ENCODE results near the gene ARHGEF40. TPM values are rescaled to one million over a fixed set of nuclear protein-coding genes. Genes with fewer than 3 reads are reported as not detected.

ARHGEF40 gene
- total RNA-seq, 1 experiment from 2014 or later: 71.4 TPM

DNA sequence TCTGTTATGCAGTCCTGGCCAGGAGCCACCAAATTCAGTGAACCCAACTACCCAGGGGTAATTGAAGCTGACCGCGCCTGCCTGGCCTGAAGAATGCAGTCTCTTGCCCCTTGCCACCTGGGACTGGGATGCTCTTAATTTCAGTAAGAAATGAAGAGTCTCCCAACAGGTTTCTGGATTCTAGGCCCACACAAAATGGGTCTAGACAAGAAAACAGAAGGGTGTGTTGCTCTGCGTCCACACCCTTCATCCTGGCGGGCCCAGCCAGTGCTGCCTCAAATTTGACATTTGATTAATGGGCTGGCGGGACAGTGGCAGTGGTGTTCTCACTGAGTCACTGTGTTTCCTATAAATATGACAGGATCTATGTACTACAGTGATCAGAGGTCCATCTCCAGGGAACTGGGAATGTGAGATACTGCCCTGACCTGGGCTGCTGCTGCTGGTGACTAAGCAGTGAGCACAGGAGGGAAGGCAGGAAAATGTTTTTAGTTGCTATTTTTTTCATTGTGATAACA lies 37.2 kb downstream of the ARHGEF40 start:
- Mint-ChIP-seq H3K27ac (peak overlapping the region in 1 of 3 experiments; percentile 81; a peak in 2 of 7 replicates), H3K9me3 (no peaks in the 10 kb centered on the region), H3K4me3 (peak overlapping the region in 1 of 2 experiments; percentile 30; a peak in 1 of 5 replicates), H3K36me3 (ENCODE audit: insufficient read depth in 1 of 3, low read depth in 3 of 3) (no peaks in the 10 kb centered on the region), H3K27me3 (ENCODE audit: low read depth) (no peaks in the 10 kb centered on the region; the same call in 1 of the 2 replicates), H3K4me1 (peaks cover 44 to 57% of the 10 kb centered on the region in 2 experiments)
- H4K5ac ChIP-seq (ENCODE audit: insufficient read length, low read depth, low read length): no peak overlapping the region
- H3K79me1 ChIP-seq (ENCODE audit: insufficient read depth, low read depth, low read length, poor library complexity, severe bottlenecking): no peaks in the 10 kb centered on the region
- no peak overlapping the region for H2AK5ac ChIP-seq (ENCODE audit: insufficient read length, low read length)
- H3K27ac ChIP-seq (ENCODE audit: insufficient read length, low read depth, low read length): no peak overlapping the region
- no peak for DNase-seq
- peak overlapping the region; percentile 37 for H3K18ac ChIP-seq (ENCODE audit: insufficient read length, low read depth, low read length)
- no peak overlapping the region for H3T11ph ChIP-seq (ENCODE audit: low read length)
- H3K9ac ChIP-seq (ENCODE audit: extremely low read depth, insufficient read length, low read length): no peak overlapping the region
- no peak overlapping the region for H2BK20ac ChIP-seq (ENCODE audit: low read depth, low read length, poor library complexity, severe bottlenecking)
- H3K56ac ChIP-seq (ENCODE audit: insufficient read length, low read depth, low read length): no peak overlapping the region
- H3K23ac ChIP-seq (ENCODE audit: insufficient read length, low read depth, low read length): no peak overlapping the region
- H2AFZ ChIP-seq (ENCODE audit: low read length): no peak overlapping the region
- H2BK15ac ChIP-seq (ENCODE audit: low read depth, low read length): no peak overlapping the region
- no peaks in the 10 kb centered on the region; the same call in 1 of the 2 replicates for H3K79me2 ChIP-seq (ENCODE audit: insufficient read depth, low read length)
- H3K14ac ChIP-seq (ENCODE audit: insufficient read depth, low read length): no peak overlapping the region
- peaks cover 7% of the 10 kb centered on the region; the same call in 1 of the 2 replicates for H3K4me1 ChIP-seq (ENCODE audit: insufficient read depth, low read length)
- H3K27me3 ChIP-seq (ENCODE audit: insufficient read depth, low read length): no peaks in the 10 kb centered on the region
- H3K4me2 ChIP-seq (ENCODE audit: insufficient read depth, insufficient read length, low read length): no peak overlapping the region
- H4K20me1 ChIP-seq (ENCODE audit: control insufficient read depth, insufficient read depth, insufficient read length): no peaks in the 10 kb centered on the region
- TF ChIP-seq, protein P1, sequence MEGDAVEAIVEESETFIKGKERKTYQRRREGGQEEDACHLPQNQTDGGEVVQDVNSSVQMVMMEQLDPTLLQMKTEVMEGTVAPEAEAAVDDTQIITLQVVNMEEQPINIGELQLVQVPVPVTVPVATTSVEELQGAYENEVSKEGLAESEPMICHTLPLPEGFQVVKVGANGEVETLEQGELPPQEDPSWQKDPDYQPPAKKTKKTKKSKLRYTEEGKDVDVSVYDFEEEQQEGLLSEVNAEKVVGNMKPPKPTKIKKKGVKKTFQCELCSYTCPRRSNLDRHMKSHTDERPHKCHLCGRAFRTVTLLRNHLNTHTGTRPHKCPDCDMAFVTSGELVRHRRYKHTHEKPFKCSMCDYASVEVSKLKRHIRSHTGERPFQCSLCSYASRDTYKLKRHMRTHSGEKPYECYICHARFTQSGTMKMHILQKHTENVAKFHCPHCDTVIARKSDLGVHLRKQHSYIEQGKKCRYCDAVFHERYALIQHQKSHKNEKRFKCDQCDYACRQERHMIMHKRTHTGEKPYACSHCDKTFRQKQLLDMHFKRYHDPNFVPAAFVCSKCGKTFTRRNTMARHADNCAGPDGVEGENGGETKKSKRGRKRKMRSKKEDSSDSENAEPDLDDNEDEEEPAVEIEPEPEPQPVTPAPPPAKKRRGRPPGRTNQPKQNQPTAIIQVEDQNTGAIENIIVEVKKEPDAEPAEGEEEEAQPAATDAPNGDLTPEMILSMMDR (conservative IDR thresholded peaks at IDR 0.05): no peak
- H2BK12ac ChIP-seq (ENCODE audit: insufficient read length, low read depth, low read length): no peak overlapping the region
- H3K4ac ChIP-seq (ENCODE audit: low read depth, low read length): no peak overlapping the region
- peaks cover 18% of the 10 kb centered on the region for H3K23me2 ChIP-seq (ENCODE audit: insufficient read length, low read depth, low read length, poor library complexity, severe bottlenecking)
- no peak overlapping the region for H4K91ac ChIP-seq (ENCODE audit: insufficient read length, low read depth, low read length)
- H2BK120ac ChIP-seq (ENCODE audit: low read depth, low read length, poor library complexity, severe bottlenecking): no peak overlapping the region
- WGBS (ENCODE audit: extremely low coverage, insufficient read length, low lambda C conversion rate): no CpG with 5 or more reads among the region's 5 CpGs
- no peak overlapping the region for H4K8ac ChIP-seq (replicated peaks; ENCODE audit: insufficient read length, low read depth, low read length)
- H2BK5ac ChIP-seq (ENCODE audit: insufficient read length, low read length): no peak overlapping the region
- no peaks in the 10 kb centered on the region for H3K9me3 ChIP-seq (ENCODE audit: control insufficient read depth, low read depth, low read length)
